ENCODE data around the gene MCCC1.

DNA sequence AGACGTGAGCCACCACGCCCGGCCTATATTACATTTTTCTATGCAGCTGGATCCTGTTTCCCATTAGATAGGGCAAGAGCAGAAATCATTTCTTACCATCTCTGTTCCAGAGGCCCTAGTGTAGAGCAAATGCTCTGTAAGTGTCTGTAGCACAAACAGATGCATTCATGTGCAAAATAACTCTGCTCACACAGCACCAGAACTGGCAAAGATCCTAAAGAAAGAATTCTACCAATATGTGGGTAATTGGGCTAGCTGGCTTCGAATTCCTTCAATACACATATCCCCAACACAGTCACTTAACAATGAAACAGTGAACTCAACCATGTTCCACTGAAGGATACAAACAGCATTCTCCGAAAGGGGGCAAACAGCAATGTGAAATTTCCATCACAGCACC, 86.2 kb downstream of the MCCC1 start:
- TF ChIP-seq, protein P1, sequence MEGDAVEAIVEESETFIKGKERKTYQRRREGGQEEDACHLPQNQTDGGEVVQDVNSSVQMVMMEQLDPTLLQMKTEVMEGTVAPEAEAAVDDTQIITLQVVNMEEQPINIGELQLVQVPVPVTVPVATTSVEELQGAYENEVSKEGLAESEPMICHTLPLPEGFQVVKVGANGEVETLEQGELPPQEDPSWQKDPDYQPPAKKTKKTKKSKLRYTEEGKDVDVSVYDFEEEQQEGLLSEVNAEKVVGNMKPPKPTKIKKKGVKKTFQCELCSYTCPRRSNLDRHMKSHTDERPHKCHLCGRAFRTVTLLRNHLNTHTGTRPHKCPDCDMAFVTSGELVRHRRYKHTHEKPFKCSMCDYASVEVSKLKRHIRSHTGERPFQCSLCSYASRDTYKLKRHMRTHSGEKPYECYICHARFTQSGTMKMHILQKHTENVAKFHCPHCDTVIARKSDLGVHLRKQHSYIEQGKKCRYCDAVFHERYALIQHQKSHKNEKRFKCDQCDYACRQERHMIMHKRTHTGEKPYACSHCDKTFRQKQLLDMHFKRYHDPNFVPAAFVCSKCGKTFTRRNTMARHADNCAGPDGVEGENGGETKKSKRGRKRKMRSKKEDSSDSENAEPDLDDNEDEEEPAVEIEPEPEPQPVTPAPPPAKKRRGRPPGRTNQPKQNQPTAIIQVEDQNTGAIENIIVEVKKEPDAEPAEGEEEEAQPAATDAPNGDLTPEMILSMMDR (IDR thresholded peaks at IDR 0.05), result no peak
- no peak for TF ChIP-seq POLR2A (IDR thresholded peaks at IDR 0.05)

Data from esophagus squamous epithelium (tissue), 4 donors.